ENCODE measurements around the gene CAPN8. TPM values are rescaled to one million over a fixed set of nuclear protein-coding genes. Genes with fewer than 3 reads are reported as not detected.

The CAPN8 gene
- total RNA-seq, 3 donors from 2014 or later, result 0.32 to 83.9 (median 41.3) TPM

GRCh38 chr1:223551610-223552009, 113.9 kb downstream of the CAPN8 start:
- intact Hi-C loops (cut with DNase I; ENCODE audit: low total_unique reads), result no loop called here
- H3K27me3 ChIP-seq, result no peaks in the 10 kb centered on the region
- H3K4me3 ChIP-seq, result no peak overlapping the region
- no peak overlapping the region for H3K27ac ChIP-seq
- peaks cover 0 to 3% of the 10 kb centered on the region in 2 donors for H3K4me1 ChIP-seq
- H3K9me3 ChIP-seq, result no peaks in the 10 kb centered on the region
- H3K36me3 ChIP-seq, result no peaks in the 10 kb centered on the region
- DNase-seq (ENCODE audit: low spot score in 2 of 2), result no peak
- no peak for TF ChIP-seq POLR2AphosphoS5 (IDR thresholded peaks at IDR 0.05)
- no peak for TF ChIP-seq POLR2A (IDR thresholded peaks at IDR 0.05)
- no peak for TF ChIP-seq CTCF (IDR thresholded peaks at IDR 0.05)

- Histone ChIP-seq H3K4me3 (no peak overlapping the region), H3K36me3 (no peaks in the 10 kb centered on the region), H3K27ac (no peak overlapping the region), H3K9me3 (no peaks in the 10 kb centered on the region), H3K4me1 (peaks cover 0 to 3% of the 10 kb centered on the region in 2 donors), H3K27me3 (no peaks in the 10 kb centered on the region)
- intact Hi-C loops (cut with DNase I; ENCODE audit: low total_unique reads), result no loop called here
- TF ChIP-seq CTCF (IDR thresholded peaks at IDR 0.05) (no peak), POLR2A (IDR thresholded peaks at IDR 0.05) (no peak), POLR2AphosphoS5 (IDR thresholded peaks at IDR 0.05) (no peak)
- DNase-seq (ENCODE audit: low spot score in 2 of 2), result no peak
Observed at GRCh38 chr1:223549740-223550139, 115.8 kb downstream of the CAPN8 start.

- H3K36me3 ChIP-seq, result no peaks in the 10 kb centered on the region
- no peak for TF ChIP-seq CTCF (IDR thresholded peaks at IDR 0.05)
- no peak for TF ChIP-seq POLR2AphosphoS5 (IDR thresholded peaks at IDR 0.05)
- TF ChIP-seq POLR2A (IDR thresholded peaks at IDR 0.05), result no peak
- no peak for DNase-seq (ENCODE audit: low spot score in 2 of 2)
- no peaks in the 10 kb centered on the region for H3K9me3 ChIP-seq
- no peaks in the 10 kb centered on the region for H3K27me3 ChIP-seq
- peaks cover 0 to 3% of the 10 kb centered on the region in 2 donors for H3K4me1 ChIP-seq
- no peak overlapping the region for H3K27ac ChIP-seq
- intact Hi-C loops (cut with DNase I; ENCODE audit: low total_unique reads), result no loop called here
- H3K4me3 ChIP-seq, result no peak overlapping the region
Observed at GRCh38 chr1:223547316-223548114, 118.0 kb downstream of the CAPN8 start.

- no peak for TF ChIP-seq POLR2AphosphoS5 (IDR thresholded peaks at IDR 0.05)
- TF ChIP-seq CTCF (IDR thresholded peaks at IDR 0.05), result no peak
- no peak for TF ChIP-seq POLR2A (IDR thresholded peaks at IDR 0.05)
- no peaks in the 10 kb centered on the region for H3K9me3 ChIP-seq
- H3K36me3 ChIP-seq, result no peaks in the 10 kb centered on the region
- peaks cover 0 to 2% of the 10 kb centered on the region in 2 donors for H3K4me1 ChIP-seq
- no peak for DNase-seq (ENCODE audit: low spot score in 2 of 2)
- no peak overlapping the region for H3K27ac ChIP-seq
- H3K4me3 ChIP-seq, result no peak overlapping the region
- intact Hi-C loops (cut with DNase I; ENCODE audit: low total_unique reads), result no loop called here
- H3K27me3 ChIP-seq, result no peaks in the 10 kb centered on the region
Observed at GRCh38 chr1:223545343-223545742, 120.2 kb downstream of the CAPN8 start.

- Histone ChIP-seq H3K27ac (no peak overlapping the region), H3K9me3 (no peaks in the 10 kb centered on the region), H3K36me3 (no peaks in the 10 kb centered on the region), H3K4me3 (no peak overlapping the region), H3K27me3 (no peaks in the 10 kb centered on the region), H3K4me1 (no peaks in the 10 kb centered on the region)
- TF ChIP-seq POLR2AphosphoS5 (IDR thresholded peaks at IDR 0.05) (no peak), POLR2A (IDR thresholded peaks at IDR 0.05) (no peak), CTCF (IDR thresholded peaks at IDR 0.05) (no peak)
- no peak for DNase-seq (ENCODE audit: low spot score in 2 of 2)
- intact Hi-C loops (cut with DNase I; ENCODE audit: low total_unique reads), result no loop called here
Observed at GRCh38 chr1:223543560-223543959, 121.9 kb downstream of the CAPN8 start.
